ENCODE measurements around the gene KNG1.

Gene KNG1

DNA sequence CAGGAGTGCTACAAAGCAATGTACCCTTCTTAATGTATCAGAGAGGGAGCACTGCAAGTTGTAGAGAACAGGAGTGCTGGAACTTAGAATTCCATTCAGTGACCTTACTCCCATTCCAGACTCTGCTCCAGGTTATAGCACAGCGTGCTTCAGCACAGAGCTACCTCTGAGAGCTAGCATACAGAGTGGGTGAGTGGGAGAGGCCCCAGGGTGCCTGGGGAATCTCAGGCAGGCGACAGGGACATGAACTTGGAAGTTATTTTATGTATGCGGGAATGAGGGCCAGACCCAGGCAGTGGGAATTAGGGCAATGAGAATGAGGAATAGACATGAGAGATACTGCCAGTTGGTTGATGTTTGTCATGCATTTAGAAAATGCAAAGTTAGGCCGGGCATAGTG, 3.7 kb upstream of the KNG1 start:
- no peak for DNase-seq

- DNase-seq = no peak
Observed at GRCh38 chr3:186719945-186720739, 3.0 kb downstream of the KNG1 start.

DNA sequence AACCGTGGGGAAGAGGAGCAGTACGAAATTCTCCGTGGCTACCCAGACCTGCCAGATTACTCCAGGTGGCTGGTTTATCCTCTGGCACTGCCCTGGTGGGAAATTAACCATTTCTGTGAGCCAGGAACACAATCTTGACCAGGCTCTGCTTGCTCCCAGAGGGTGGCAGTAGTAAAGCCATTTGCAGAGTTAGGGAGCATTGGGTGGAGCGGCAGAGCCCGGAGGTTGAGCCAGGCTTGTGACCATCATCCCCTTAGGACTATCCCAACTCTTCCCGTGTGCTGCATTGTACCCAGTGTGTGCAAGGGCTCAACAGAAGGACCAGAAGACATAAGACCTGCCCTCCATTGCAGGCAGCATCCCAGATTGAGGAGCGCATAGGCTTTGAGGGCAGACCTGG, 5.3 kb downstream of the KNG1 start:
- DNase-seq = no peak

DNA sequence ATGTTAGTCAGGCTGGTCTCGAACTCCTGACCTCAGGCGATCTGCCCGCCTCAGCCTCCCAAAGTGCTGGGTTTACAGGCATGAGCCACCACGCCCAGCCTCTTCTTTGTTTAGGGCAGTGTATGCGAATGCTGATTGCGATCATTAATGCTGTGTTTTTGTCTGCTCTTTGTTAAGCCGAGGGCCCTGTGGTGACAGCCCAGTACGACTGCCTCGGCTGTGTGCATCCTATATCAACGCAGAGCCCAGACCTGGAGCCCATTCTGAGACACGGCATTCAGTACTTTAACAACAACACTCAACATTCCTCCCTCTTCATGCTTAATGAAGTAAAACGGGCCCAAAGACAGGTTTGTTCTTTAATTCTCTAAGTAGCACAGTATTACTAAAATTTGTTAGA, 7.8 kb downstream of the KNG1 start:
- no peak for DNase-seq

GRCh38 chr3:186732169-186732766, 15.1 kb downstream of the KNG1 start:
- no peak for DNase-seq

DNA sequence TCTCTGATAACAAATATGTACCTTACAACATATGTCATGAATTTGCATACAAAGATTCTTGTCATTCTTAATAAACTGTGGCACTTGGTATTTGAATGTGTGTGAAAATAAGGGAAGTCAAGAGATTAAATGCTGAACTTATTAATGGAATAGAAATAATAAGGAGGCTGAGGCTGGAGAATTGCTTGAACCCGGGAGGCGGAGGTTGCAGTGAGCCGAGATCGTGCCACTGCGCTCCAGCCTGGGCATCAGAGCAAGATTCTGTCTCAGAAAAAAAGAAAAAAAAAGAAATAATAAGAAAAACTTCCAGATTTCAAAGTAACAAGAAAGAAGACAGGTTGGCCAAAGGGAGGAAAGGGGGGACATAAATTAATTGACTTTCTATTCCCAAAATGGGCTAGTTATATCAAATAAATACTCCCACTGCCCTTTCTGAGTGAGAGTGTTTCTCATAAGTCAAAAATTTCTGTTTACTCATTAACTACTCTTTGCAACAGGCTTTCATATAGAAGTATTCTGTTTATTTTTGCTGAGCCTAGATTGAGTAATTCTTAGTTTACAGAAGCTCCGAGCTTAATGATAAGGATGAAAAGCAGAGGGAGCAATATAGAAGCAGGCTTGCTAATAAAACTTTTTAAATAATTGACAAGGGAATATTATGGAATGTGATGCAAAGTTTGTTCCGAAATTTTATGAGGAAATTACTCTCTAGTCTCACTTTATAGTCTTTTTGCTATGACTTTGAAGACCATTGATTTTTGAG, 25.6 kb downstream of the KNG1 start:
- DNase-seq = no peak

DNA sequence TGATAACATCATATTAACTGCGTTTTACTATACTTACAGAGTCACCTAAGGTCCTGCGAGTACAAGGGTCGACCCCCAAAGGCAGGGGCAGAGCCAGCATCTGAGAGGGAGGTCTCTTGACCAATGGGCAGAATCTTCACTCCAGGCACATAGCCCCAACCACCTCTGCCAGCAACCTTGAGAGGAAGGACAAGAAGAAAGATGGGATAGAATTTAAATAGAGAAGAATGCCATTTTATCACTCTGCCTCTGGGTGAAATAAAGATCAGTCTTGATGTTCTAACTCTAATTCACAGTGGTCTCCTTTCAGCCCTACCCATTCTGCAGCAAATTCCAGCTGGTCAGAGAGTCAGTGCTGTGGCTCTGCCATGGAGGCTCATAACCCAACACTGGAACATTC, 26.5 kb downstream of the KNG1 start:
- DNase-seq = no peak

DNA sequence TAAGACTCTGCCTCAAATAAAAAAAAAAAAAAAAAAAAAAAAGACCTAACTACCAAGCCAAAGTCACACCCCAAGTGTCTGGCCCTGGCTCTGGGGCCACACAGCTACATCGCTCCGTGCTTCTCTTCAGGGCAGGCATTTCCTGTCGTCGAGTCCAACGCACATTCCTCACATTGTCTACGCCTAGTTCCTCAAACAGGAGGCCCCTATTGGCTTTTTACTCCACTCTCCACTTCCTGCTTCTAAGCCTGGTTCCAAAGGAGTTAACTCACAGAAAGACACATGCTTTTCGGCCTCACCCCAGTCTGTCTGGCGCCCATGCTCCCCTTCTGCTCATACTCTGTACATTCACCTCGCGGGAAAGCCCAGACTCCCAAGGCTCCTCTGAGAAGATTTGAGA, 28.8 kb downstream of the KNG1 start:
- peak; percentile 39 to 49 for DNase-seq

GRCh38 chr3:186750316-186750715, 33.2 kb downstream of the KNG1 start:
- DNase-seq = no peak

DNA sequence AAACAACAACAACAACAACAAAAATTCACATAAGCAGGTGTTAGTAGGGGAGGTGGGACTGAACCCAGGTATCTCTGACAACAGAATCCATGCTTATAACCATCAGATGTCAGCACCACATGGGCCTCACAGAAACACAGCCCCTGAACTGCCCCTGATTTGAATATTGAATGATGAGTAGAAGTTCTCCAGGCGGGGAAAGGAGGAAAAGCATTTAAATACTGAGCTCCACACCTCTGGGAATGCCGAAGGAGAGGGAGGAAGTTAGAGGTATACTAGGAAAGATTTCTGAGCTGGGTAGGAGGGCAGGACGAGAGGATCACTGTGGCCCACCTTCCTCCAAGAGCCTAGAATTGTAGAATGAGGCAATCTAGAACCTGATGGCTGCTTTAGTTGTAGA, 34.3 kb downstream of the KNG1 start:
- DNase-seq = no peak

GRCh38 chr3:186754006-186754405, 36.8 kb downstream of the KNG1 start:
- DNase-seq = no peak

DNA sequence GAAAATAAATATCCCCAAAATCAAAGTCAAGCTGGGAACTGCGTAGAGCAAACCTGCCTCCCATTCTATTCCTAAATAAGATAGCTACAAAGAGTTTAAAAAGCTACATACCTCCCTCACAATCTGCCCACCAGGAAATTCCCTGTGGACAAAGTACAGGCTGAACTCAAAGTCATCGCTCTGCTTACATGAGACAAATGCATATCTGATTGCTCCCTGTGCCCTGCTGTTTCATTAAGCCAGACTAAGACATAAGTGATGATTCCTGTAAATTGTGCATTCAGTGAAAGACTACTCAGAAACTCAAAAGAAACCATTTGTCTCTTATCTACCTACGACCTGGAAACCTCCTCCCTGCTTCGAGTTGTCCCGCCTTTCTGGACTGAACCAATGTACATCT, 37.7 kb downstream of the KNG1 start:
- DNase-seq = no peak

DNA sequence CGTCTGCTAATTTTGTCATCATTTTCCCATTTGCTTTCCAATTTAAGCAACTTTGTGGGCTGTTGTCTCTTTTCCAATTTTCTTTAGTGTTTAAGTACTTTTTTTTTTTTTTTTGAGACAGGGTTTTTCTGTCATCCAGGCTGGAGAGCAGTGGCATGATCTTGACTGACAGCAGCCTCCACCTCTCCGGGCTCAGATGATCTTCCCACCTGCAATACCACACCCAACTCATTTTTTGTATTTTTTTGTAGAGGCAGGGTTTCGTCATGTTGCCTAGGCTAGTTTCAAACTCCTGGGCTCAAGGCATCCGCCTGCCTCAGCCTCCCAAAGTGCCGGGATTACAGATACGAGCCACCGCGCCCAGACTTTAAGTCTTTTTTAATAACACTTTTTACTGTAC, 40.1 kb downstream of the KNG1 start:
- DNase-seq = no peak

GRCh38 chr3:186757686-186758220, 40.6 kb downstream of the KNG1 start:
- DNase-seq = no peak

- no peak for DNase-seq
Observed at GRCh38 chr3:186759231-186759930, 42.2 kb downstream of the KNG1 start.

DNA sequence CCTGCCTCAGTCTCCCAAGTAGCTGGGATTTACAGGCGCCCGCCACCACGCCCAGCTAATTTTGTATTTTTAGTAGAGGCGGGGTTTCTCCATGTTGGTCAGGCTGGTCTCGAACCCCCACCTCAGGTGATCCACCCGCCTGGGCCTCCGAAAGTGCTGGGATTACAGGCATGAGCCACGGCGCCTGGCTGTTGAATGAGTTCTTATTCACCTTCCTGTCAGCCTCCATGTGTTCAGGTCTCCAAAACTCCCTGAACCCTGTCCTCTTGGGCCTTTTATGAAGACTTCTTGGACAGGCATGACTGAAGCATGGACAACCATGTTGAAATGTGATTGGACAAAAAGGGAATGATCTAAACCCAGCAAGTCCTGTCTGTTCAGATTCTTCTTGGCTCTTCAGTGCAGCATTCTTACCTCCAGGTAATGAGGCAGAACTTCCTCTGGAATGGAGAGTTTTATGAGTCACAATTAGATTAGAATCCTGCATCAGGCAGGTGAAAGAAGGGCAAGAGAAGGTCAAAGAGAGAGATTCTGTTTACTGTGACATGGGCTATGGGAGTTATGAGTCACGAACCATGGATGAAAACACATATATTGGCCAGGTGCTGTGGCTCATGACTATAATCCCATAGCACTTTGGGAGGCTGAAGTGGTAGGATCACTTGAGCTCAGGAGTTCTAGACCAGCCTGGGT, 43.1 kb downstream of the KNG1 start:
- no peak for DNase-seq

GRCh38 chr3:186760897-186761447, 43.8 kb downstream of the KNG1 start:
- DNase-seq = no peak

DNA sequence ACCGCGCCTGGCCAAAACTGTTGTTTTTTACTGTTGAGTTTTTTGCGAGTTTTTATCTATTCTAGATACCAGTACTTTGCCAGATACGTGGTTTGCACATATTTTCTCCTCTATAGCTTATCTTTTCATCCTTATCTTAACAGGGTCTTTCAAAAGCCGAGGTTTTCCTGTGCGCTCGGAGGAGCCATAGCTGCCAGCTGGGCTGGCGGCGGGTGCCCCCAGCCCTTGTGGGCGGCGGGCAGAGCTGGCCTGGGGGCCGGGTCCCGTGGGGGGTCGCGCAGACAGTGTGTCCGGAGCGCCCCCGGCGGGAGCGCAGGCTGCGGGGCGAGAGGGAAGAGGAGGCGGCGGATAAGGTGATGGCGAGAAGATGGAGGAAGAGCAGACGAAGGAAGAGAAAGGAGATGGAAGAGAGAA, 55.1 kb downstream of the KNG1 start:
- no peak for DNase-seq

- no peak for DNase-seq
Observed at GRCh38 chr3:186772701-186773417, 55.7 kb downstream of the KNG1 start.

- DNase-seq = no peak
Observed at GRCh38 chr3:186775999-186776398, 58.8 kb downstream of the KNG1 start.

- DNase-seq = no peak
Observed at GRCh38 chr3:186779204-186779603, 62.0 kb downstream of the KNG1 start.
